Heart left ventricle (tissue), 16 donors: ENCODE measurements around the gene THOC1. TPM values are rescaled to one million over a fixed set of nuclear protein-coding genes. Genes with fewer than 3 reads are reported as not detected.

Experiments used
- ATAC-seq, 4 donors: fragments of 200-7000 bp; cut with Tn5 transposase; one replicate each; pipeline ENCODE4 v1.9.1; 2020 to 2022; ENCODE audit warnings: moderate library complexity in 4 of 4, mild to moderate bottlenecking in 3 of 4, moderate number of reproducible peaks in 1 of 4
- DNase-seq, 5 donors: peaks; one replicate each; pipeline ENCODE4 v3.0.0-alpha.2; 2020
- H3K27ac ChIP-seq, 12 donors: fragments of 200-600 bp; sonication (generic) in 4 of 12; one replicate each; pipeline versions ENCODE4 v1.5.0 to v1.8.0; 2016 to 2022; ENCODE audit warnings: mild to moderate bottlenecking in 2 of 12
- H3K27me3 ChIP-seq, 9 donors: fragments of 200-600 bp; sonication (generic) in 2 of 9; one replicate each; pipeline versions ENCODE4 v1.5.1 to v1.8.0; 2016 to 2022; ENCODE audit warnings: mild to moderate bottlenecking in 3 of 9
- H3K36me3 ChIP-seq, 9 donors: fragments of 200-600 bp; sonication (generic) in 2 of 9; one replicate each; pipeline versions ENCODE4 v1.5.0 to v1.8.0; 2018 to 2022; ENCODE audit warnings: mild to moderate bottlenecking in 2 of 9
- H3K4me1 ChIP-seq, 12 donors: fragments of 200-600 bp; sonication (generic) in 4 of 12; one replicate each; pipeline versions ENCODE4 v1.5.0 to v1.8.0; 2016 to 2022; ENCODE audit warnings: mild to moderate bottlenecking in 3 of 12
- H3K4me3 ChIP-seq, 12 donors: fragments of 200-600 bp; sonication (generic) in 4 of 12; one replicate each; pipeline versions ENCODE4 v1.5.0 to v1.8.0; 2017 to 2022; ENCODE audit warnings: mild to moderate bottlenecking in 9 of 12, moderate library complexity in 4 of 12
- H3K9me3 ChIP-seq, 12 donors: fragments of 200-600 bp; sonication (generic) in 4 of 12; one replicate each; pipeline versions ENCODE4 v1.5.0 to v1.8.0; 2016 to 2022; ENCODE audit warnings: mild to moderate bottlenecking in 1 of 12
- POLR2A ChIP-seq, 2 donors: fragments of 450-650 bp; IDR thresholded peaks; one replicate each; pipeline ENCODE4 v1.6.1; 2017; ENCODE audit warnings: antibody characterized with exemption in 2 of 2, mild to moderate bottlenecking in 2 of 2, moderate library complexity in 2 of 2
- WGBS, 4 donors: extraction: QIAGEN DNeasy Blood & Tissue Kit in 2 of 4; methylation state at CpG; one replicate each; pipeline versions ENCODE4 v1.1.5 to v1.1.7; 2013 to 2018; 5-methylcytosine and 5-hydroxymethylcytosine counted together
- intact Hi-C, 10 donors: fragments of 100-400 bp; cut with DNase I; formaldehyde crosslinking; loops; one replicate each; pipeline versions ENCODE4 v1.11.1 to v1.14.2; 2022
- polyA plus RNA-seq, 2 donors: library from polyadenylated mRNA; stranded (reverse); fragments of 200-250 nt; gene quantifications; one replicate each; pipeline ENCODE4 v1.2.3, GENCODE V29; 2013
- total RNA-seq, 9 donors: library from RNA; depleted of rRNA in 2 of 9; stranded (reverse); fragments of >200 nt in 2 of 9; fragmentation: NEBNext Ultra II Directional in 3 of 9; extraction: Animal tissue kit (Norgen Biotek cat#: 25700) in 3 of 9; gene quantifications; one replicate each; pipeline versions ENCODE4 v1.1.0 to v1.2.4, GENCODE V29; 2016 to 2023
- TF ChIP-seq, protein P1 (sequence below), 12 donors: fragments of 200-600 bp; sonication (generic) in 4 of 12; IDR thresholded peaks; one replicate each; pipeline versions ENCODE4 v1.5.0 to v1.8.0; 2018 to 2022; ENCODE audit warnings: antibody characterized with exemption in 12 of 12, mild to moderate bottlenecking in 5 of 12
- donor health status: ischemic (EF 13 %, LVEDD 7.1; RV severe dilation, severe dysfunction).
- donor health status: healthy with polysubstance abuse.
- donor health status: DM: no; HTN: yes; CAD: no.
- donor health status: DM: no; HTN: no; CAD: no.
- donor health status: ischemic (EF 25% LVEDD 6.9; RV normal size, moderate dysfunction).
- donor health status: ischemic (EF 25% LVEDD 5.7; RV mildly dilated, moderate dysfunction).
- donor health status: healthy.
- donor health status: DM: yes; HTN: yes; CAD: no.
- donor health status: ischemic (EF 35%, LVEDD 5.7; RV mildly dilated, moderate dysfunction).
- donor health status: nonischemic (EF 11% LVEDD 7.7; RV severe dilation, severe dysfunction).
- donor health status: DM: yes; HTN: yes; CAD: no.
- donor health status: PGD.
- donor health status: ischemic (EF 29% LVEDD 5.4; RV normal size, mild dysfunction).
- donor health status: nonischemic (EF 23%, LVEDD 6.1; RV moderate dilation, normal function).

Gene THOC1
- total and polyA plus RNA-seq, 11 donors = 6.4 to 19.0 (median 10.0) TPM

DNA sequence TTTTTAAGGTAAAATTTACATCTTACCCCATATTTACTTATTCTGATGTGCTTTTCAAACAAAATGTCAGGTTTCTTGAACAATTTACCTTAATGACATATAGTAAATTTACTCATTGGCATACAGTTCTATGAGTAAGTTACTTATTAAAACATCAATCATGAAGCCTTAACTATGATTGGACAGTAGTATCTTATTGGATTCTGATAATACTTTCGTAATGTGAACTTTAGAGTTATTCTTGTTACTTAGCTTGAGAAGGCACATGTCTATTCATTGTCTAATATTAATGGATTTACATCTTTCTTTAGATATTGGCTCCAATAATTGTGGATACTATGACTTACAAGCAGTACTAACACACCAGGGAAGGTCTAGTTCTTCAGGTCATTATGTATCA is 57.8 kb downstream of the THOC1 start:
- Histone ChIP-seq H3K27ac (no peak overlapping the region), H3K4me1 (no peaks in the 10 kb centered on the region), H3K9me3 (no peaks in the 10 kb centered on the region), H3K4me3 (no peak overlapping the region), H3K36me3 (peaks cover 0 to 95% (median 84%) of the 10 kb centered on the region in 9 donors), H3K27me3 (no peaks in the 10 kb centered on the region)
- DNase-seq (no peak), ATAC-seq (no peak)
- intact Hi-C loops = no loop called here
- 97 to 100% (median 98%) methylated on average over 1 of the region's 1 CpG for WGBS, 4 donors
- TF ChIP-seq POLR2A (IDR thresholded peaks at IDR 0.05) = no peak
- TF ChIP-seq, protein P1, sequence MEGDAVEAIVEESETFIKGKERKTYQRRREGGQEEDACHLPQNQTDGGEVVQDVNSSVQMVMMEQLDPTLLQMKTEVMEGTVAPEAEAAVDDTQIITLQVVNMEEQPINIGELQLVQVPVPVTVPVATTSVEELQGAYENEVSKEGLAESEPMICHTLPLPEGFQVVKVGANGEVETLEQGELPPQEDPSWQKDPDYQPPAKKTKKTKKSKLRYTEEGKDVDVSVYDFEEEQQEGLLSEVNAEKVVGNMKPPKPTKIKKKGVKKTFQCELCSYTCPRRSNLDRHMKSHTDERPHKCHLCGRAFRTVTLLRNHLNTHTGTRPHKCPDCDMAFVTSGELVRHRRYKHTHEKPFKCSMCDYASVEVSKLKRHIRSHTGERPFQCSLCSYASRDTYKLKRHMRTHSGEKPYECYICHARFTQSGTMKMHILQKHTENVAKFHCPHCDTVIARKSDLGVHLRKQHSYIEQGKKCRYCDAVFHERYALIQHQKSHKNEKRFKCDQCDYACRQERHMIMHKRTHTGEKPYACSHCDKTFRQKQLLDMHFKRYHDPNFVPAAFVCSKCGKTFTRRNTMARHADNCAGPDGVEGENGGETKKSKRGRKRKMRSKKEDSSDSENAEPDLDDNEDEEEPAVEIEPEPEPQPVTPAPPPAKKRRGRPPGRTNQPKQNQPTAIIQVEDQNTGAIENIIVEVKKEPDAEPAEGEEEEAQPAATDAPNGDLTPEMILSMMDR (IDR thresholded peaks at IDR 0.05) = no peak

DNA sequence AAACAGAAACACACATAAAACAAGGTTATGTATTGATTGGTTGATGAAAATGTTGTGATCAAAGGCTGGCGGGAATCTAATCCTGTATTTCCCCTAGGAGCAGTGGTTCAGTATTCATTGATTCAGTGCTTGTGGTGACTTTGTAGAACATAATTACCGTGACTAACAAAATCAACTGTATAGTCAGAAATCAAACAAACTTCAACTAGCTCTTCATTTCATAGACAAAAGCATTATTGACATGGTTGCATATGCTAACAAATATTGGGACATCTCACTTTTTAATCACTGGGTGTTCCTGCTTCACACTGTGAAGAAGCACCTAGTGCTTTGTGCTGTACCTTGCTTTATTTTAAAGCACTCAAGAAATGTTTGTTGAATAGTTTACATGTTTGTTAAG is 68.1 kb downstream of the THOC1 start:
- H3K27me3 ChIP-seq = no peaks in the 10 kb centered on the region
- no peak for TF ChIP-seq POLR2A (IDR thresholded peaks at IDR 0.05)
- TF ChIP-seq, protein P1 (IDR thresholded peaks at IDR 0.05) = no peak
- no peak for ATAC-seq
- DNase-seq = no peak
- no peak overlapping the region for H3K27ac ChIP-seq
- 97 to 99% (median 97%) methylated on average over 2 of the region's 2 CpGs for WGBS, 4 donors
- intact Hi-C loops = no loop called here
- H3K4me1 ChIP-seq = no peaks in the 10 kb centered on the region
- peaks cover 0 to 92% (median 83%) of the 10 kb centered on the region in 9 donors for H3K36me3 ChIP-seq
- H3K9me3 ChIP-seq = no peaks in the 10 kb centered on the region
- no peak overlapping the region for H3K4me3 ChIP-seq

DNA sequence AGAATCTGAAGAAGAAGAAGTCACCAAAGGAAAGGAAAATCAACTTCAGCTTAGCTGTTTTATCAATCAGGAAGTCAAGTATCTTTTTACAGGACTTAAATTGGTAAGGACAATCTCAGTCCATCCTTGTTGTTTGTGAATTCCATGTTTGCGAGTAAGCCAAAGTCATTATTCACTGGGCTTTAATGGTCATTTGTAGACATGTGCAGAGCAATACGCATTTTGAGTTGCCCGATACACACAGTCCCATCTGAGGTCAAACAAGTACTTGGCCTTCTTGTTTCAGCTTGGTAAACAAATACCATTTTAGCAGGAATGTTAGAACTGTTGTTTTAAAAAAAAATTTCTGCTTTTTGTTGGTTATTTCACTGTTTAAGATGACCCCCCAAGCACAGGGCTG is 68.6 kb downstream of the THOC1 start:
- 98 to 100% (median 99%) methylated on average over 3 of the region's 3 CpGs for WGBS, 4 donors
- Histone ChIP-seq H3K36me3 (peaks cover 0 to 86% (median 77%) of the 10 kb centered on the region in 9 donors), H3K4me1 (no peaks in the 10 kb centered on the region), H3K9me3 (no peaks in the 10 kb centered on the region), H3K27me3 (no peaks in the 10 kb centered on the region), H3K27ac (no peak overlapping the region), H3K4me3 (no peak overlapping the region)
- ATAC-seq = no peak
- no peak for TF ChIP-seq POLR2A (IDR thresholded peaks at IDR 0.05)
- TF ChIP-seq, protein P1 (IDR thresholded peaks at IDR 0.05) = no peak
- intact Hi-C loops = no loop called here
- DNase-seq = no peak

DNA sequence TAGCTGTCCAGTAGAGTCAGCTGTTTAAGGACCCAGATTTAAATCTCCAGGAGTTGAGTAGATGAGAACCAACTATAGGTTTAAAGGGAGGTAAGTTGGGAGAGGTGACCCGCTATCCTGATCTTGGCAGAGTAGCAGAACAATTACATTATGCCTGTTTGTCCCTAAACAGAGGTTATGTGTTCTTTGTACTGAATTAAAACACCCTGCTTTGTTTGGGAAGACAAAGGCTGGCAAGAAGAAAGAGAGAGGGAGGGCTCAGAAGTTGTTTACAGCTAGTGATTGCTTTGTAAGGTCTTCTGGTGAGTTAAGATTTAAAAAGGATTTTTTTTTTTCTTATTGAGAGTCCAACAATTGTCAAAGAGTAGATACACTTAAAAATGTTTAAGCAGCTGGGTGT is 72.2 kb downstream of the THOC1 start:
- no peak overlapping the region for H3K4me3 ChIP-seq
- peaks cover 0 to 55% (median 42%) of the 10 kb centered on the region in 9 donors for H3K36me3 ChIP-seq

More for the DNA sequence above, 72.2 kb downstream of the THOC1 start:
- peaks cover 0 to 9% (median 0%) of the 10 kb centered on the region in 12 donors for H3K4me1 ChIP-seq
- DNase-seq = no peak
- no peak overlapping the region for H3K27ac ChIP-seq
- intact Hi-C loops = no loop called here
- 91 to 97% (median 94%) methylated on average over 1 of the region's 1 CpG for WGBS, 4 donors
- no peak for ATAC-seq
- no peak for TF ChIP-seq POLR2A (IDR thresholded peaks at IDR 0.05)
- TF ChIP-seq, protein P1 (IDR thresholded peaks at IDR 0.05) = no peak
- no peaks in the 10 kb centered on the region for H3K27me3 ChIP-seq
- no peaks in the 10 kb centered on the region for H3K9me3 ChIP-seq
